Measurements from ENCODE around the gene PTK6.

GRCh38 chr20:63505723-63506122 is 31.5 kb downstream of the PTK6 start:
- TF ChIP-seq CTCF (IDR thresholded peaks at IDR 0.05) (no peak), POLR2A (IDR thresholded peaks at IDR 0.05) (no peak), EP300 (IDR thresholded peaks at IDR 0.05) (no peak)
